ENCODE data around the gene GALNT2. TPM values are rescaled to one million over a fixed set of nuclear protein-coding genes. Genes with fewer than 3 reads are reported as not detected.

Gene GALNT2
- total and polyA plus RNA-seq, 12 donors, result 9.7 to 35.1 (median 25.8) TPM

GRCh38 chr1:230174041-230174440 lies 107.0 kb downstream of the GALNT2 start:
- H3K4me1 ChIP-seq, result peaks cover 0 to 63% (median 31%) of the 10 kb centered on the region in 9 donors
- no peaks in the 10 kb centered on the region for H3K9me3 ChIP-seq
- DNase-seq (no peak), ATAC-seq (no peak)
- peaks cover 0 to 9% (median 0%) of the 10 kb centered on the region in 9 donors for H3K36me3 ChIP-seq
- WGBS, 2 donors, result 96% methylated on average over 7 of the region's 7 CpGs
- no peaks in the 10 kb centered on the region for H3K27me3 ChIP-seq
- TF ChIP-seq, protein P1, sequence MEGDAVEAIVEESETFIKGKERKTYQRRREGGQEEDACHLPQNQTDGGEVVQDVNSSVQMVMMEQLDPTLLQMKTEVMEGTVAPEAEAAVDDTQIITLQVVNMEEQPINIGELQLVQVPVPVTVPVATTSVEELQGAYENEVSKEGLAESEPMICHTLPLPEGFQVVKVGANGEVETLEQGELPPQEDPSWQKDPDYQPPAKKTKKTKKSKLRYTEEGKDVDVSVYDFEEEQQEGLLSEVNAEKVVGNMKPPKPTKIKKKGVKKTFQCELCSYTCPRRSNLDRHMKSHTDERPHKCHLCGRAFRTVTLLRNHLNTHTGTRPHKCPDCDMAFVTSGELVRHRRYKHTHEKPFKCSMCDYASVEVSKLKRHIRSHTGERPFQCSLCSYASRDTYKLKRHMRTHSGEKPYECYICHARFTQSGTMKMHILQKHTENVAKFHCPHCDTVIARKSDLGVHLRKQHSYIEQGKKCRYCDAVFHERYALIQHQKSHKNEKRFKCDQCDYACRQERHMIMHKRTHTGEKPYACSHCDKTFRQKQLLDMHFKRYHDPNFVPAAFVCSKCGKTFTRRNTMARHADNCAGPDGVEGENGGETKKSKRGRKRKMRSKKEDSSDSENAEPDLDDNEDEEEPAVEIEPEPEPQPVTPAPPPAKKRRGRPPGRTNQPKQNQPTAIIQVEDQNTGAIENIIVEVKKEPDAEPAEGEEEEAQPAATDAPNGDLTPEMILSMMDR (IDR thresholded peaks at IDR 0.05), result no peak
- H3K27ac ChIP-seq, result no peak overlapping the region
- no peak overlapping the region for H3K4me3 ChIP-seq
- intact Hi-C loops (cut with DNase I), result loop anchor here in 1 of 10 donors (10.0 kb wide), 1 partner anchor 509 kb away; no protein-coding TSS in a partner anchor

GRCh38 chr1:230174471-230175162 lies 107.6 kb downstream of the GALNT2 start:
- Histone ChIP-seq H3K27ac (no peak overlapping the region), H3K9me3 (no peaks in the 10 kb centered on the region), H3K27me3 (no peaks in the 10 kb centered on the region), H3K36me3 (peaks cover 0 to 15% (median 0%) of the 10 kb centered on the region in 9 donors), H3K4me1 (peaks cover 0 to 57% (median 31%) of the 10 kb centered on the region in 9 donors), H3K4me3 (no peak overlapping the region)
- ATAC-seq (no peak), DNase-seq (no peak)
- TF ChIP-seq, protein P1 (IDR thresholded peaks at IDR 0.05), result no peak
- intact Hi-C loops (cut with DNase I), result loop anchor here in 1 of 10 donors (10.0 kb wide), 1 partner anchor 510 kb away; no protein-coding TSS in a partner anchor
- 95 to 98% methylated on average over 15 of the region's 15 CpGs for WGBS, 2 donors

DNA sequence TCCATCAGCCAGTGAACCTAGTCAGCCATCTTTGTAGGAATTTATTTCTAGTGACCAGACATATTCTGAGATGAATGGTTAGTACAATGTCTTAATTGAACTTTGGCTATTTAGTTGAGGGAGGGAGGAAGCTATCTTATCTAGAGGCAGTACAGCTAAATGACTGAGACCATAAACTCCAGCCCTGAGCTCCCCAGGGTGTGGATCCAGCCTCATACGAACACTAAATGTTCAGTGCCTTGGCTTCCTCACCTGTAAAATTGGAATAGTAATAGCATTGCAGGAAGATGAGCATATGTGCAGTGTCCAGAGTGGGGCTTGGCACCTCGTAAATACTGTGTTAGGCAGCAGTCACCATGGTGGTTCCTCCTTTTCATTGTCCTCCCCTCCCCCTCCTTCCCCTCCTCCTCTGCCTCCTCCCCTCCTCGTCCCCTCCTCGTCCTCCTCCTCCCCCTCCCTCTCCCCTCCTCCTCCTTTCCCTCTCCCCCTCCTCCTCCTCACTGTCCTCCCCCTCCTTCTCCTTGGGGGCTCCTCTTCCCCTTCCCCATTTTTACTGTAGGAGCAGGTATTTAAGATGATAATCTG lies 108.2 kb downstream of the GALNT2 start:
- DNase-seq, result no peak
- Histone ChIP-seq H3K27ac (no peak overlapping the region), H3K36me3 (peaks cover 0 to 17% (median 0%) of the 10 kb centered on the region in 9 donors), H3K4me1 (peaks cover 0 to 51% (median 29%) of the 10 kb centered on the region in 9 donors), H3K4me3 (no peak overlapping the region), H3K27me3 (no peaks in the 10 kb centered on the region), H3K9me3 (no peaks in the 10 kb centered on the region)
- ATAC-seq, result no peak
- intact Hi-C loops (cut with DNase I), result loop anchor here in 1 of 10 donors (10.0 kb wide), 1 partner anchor 510 kb away; no protein-coding TSS in a partner anchor
- TF ChIP-seq, protein P1 (IDR thresholded peaks at IDR 0.05), result no peak
- 64 to 78% methylated on average over 4 of the region's 4 CpGs for WGBS, 2 donors

GRCh38 chr1:230175839-230176238 lies 108.8 kb downstream of the GALNT2 start:
- peak overlapping the region in 2 of 10 donors; percentile 45 to 55 for H3K27ac ChIP-seq
- intact Hi-C loops (cut with DNase I), result loop anchor here in 1 of 10 donors (10.0 kb wide), 1 partner anchor 511 kb away; no protein-coding TSS in a partner anchor

More at GRCh38 chr1:230175839-230176238, 108.8 kb downstream of the GALNT2 start:
- TF ChIP-seq, protein P1 (IDR thresholded peaks at IDR 0.05), result no peak
- peaks cover 0 to 47% (median 27%) of the 10 kb centered on the region in 9 donors for H3K4me1 ChIP-seq
- peaks cover 0 to 19% (median 0%) of the 10 kb centered on the region in 9 donors for H3K36me3 ChIP-seq
- DNase-seq (no peak), ATAC-seq (no peak)
- WGBS, 2 donors, result 89 to 90% methylated on average over 5 of the region's 5 CpGs
- H3K9me3 ChIP-seq, result no peaks in the 10 kb centered on the region
- H3K4me3 ChIP-seq, result no peak overlapping the region
- H3K27me3 ChIP-seq, result no peaks in the 10 kb centered on the region

Data from heart right ventricle (tissue), 16 donors.